Chondrocyte (in vitro differentiated cells): ENCODE measurements around the gene ZNF414. TPM values are rescaled to one million over a fixed set of nuclear protein-coding genes. Genes with fewer than 3 reads are reported as not detected.
"Not testable (repeated sequence)": the region's sequence is repeated elsewhere in the genome, so short reads cannot be mapped to it uniquely, and the experiment has no call there.

Experiments
- DNase-seq: peaks from one replicate; pipeline ENCODE4 v3.0.0; 2021; ENCODE audit warnings: mixed read lengths, low spot score
- H3K27ac Mint-ChIP-seq: one replicate; pipeline ENCODE4 v1.8.0; 2021; ENCODE audit warnings: mild to moderate bottlenecking, moderate library complexity, mixed read lengths; ENCODE audit not compliant: unreplicated experiment
- H3K27me3 Mint-ChIP-seq: 2 replicates; pipeline ENCODE4 v1.8.0; 2021; ENCODE audit warnings: low read depth, mixed read lengths
- H3K36me3 Mint-ChIP-seq: 2 replicates; pipeline ENCODE4 v1.8.0; 2021; ENCODE audit warnings: low read depth, mixed read lengths
- H3K4me1 Mint-ChIP-seq: 2 replicates; pipeline ENCODE4 v1.8.0; 2021; ENCODE audit warnings: low read depth, mild to moderate bottlenecking, mixed read lengths
- H3K4me3 Mint-ChIP-seq: one replicate; pipeline ENCODE4 v1.8.0; 2021; ENCODE audit warnings: mild to moderate bottlenecking, moderate library complexity, mixed read lengths; ENCODE audit not compliant: unreplicated experiment
- H3K9me3 Mint-ChIP-seq: 2 replicates; pipeline ENCODE4 v1.8.0; 2021; ENCODE audit warnings: low read depth, mixed read lengths
- total RNA-seq: library from RNA; stranded (reverse); gene quantifications from 3 replicates; pipeline ENCODE4 v1.2.1, GENCODE V29; 2021
- TF ChIP-seq, protein P1 (sequence below): fragments of 200-600 bp; sonication (generic); IDR thresholded peaks from 2 replicates; pipeline ENCODE4 v1.5.0; 2021; ENCODE audit warnings: antibody characterized with exemption, mild to moderate bottlenecking, moderate library complexity

ZNF414 gene
- total RNA-seq, 1 donor from 2014 or later: 26.8 TPM

GRCh38 chr19:8518536-8518935 is 4.6 kb upstream of the ZNF414 start:
- no peaks in the 10 kb centered on the region for H3K9me3 Mint-ChIP-seq
- H3K4me1 Mint-ChIP-seq: peaks cover 10% of the 10 kb centered on the region
- no peak overlapping the region for H3K4me3 Mint-ChIP-seq
- DNase-seq: no peak
- H3K27ac Mint-ChIP-seq: no peak overlapping the region
- TF ChIP-seq, protein P1, sequence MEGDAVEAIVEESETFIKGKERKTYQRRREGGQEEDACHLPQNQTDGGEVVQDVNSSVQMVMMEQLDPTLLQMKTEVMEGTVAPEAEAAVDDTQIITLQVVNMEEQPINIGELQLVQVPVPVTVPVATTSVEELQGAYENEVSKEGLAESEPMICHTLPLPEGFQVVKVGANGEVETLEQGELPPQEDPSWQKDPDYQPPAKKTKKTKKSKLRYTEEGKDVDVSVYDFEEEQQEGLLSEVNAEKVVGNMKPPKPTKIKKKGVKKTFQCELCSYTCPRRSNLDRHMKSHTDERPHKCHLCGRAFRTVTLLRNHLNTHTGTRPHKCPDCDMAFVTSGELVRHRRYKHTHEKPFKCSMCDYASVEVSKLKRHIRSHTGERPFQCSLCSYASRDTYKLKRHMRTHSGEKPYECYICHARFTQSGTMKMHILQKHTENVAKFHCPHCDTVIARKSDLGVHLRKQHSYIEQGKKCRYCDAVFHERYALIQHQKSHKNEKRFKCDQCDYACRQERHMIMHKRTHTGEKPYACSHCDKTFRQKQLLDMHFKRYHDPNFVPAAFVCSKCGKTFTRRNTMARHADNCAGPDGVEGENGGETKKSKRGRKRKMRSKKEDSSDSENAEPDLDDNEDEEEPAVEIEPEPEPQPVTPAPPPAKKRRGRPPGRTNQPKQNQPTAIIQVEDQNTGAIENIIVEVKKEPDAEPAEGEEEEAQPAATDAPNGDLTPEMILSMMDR: no peak
- no peaks in the 10 kb centered on the region for H3K27me3 Mint-ChIP-seq
- H3K36me3 Mint-ChIP-seq: no peaks in the 10 kb centered on the region

DNA sequence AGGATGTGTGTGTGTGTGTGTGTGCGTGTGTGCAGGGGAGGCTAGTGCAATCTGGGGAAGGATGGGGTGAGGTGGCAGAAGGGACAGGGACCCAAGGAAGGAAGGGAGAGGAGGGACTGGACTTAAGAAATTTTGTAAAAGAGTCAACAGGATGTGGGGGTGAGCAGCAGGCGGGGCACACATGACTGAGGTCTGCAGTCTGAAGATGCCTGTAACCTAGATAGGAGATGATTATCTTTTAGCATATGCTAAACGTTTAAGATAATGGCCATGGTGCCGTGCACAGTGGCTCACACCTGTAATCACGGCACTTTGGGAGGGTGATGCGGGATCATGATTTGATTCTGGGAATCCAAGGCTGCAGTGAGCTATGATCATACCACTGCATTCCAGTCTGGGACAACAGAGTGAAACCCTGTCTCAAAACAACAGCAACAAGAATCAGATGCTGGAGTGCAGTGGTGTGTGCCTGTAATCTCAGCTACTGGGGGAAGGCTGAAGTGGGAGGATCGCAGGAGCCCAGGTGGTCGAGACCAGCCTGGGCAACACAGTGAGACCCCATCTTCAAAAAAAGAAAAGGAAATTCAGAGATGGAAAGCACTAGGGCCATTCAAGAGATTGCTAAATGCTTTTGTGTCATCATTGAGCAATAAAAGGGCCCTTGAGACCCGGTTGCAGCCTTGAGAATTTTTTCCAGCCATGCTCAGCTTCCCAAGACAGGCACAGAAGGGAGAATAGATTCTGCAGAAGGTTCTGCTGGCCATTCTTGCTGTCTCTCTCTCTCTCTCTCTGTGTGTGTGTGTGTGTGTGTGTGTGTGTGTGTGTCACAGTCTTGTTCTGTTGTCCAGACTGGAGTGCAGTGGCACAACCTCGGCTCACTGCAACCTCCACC is 3.8 kb upstream of the ZNF414 start:
- Mint-ChIP-seq H3K36me3 (no peaks in the 10 kb centered on the region), H3K27ac (no peak overlapping the region), H3K4me3 (no peak overlapping the region)

DNA sequence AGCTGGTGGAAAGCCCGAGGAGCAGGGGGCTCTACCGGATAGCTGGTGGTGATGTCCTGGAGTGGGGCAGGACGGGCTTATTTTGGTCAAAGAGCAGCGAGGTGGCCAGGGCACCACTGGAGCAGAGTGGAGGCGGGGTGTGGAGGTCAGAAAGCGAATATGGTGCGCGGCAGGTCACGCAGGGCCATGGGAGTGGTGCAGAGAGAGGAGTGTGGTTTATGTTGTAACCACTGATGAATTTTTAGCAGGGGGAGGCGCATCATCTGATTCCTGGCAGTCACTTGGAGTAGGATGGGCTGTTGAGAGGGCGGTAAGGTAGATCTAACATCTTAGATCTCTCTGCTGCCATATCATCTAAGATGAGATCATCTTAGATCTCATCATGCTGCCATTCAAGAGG is 1.4 kb upstream of the ZNF414 start:
- no peaks in the 10 kb centered on the region for H3K36me3 Mint-ChIP-seq
- no peaks in the 10 kb centered on the region for H3K27me3 Mint-ChIP-seq
- DNase-seq: no peak
- H3K9me3 Mint-ChIP-seq: no peaks in the 10 kb centered on the region
- no peak overlapping the region for H3K27ac Mint-ChIP-seq
- no peak overlapping the region for H3K4me3 Mint-ChIP-seq
- H3K4me1 Mint-ChIP-seq: peaks cover 23% of the 10 kb centered on the region
- TF ChIP-seq, protein P1: no peak

More for the DNA sequence above, 3.8 kb upstream of the ZNF414 start:
- no peaks in the 10 kb centered on the region for H3K27me3 Mint-ChIP-seq
- no peaks in the 10 kb centered on the region for H3K9me3 Mint-ChIP-seq
- TF ChIP-seq, protein P1: no peak
- H3K4me1 Mint-ChIP-seq: peaks cover 15% of the 10 kb centered on the region
- no peak for DNase-seq

- not testable (repeated sequence) for H3K27me3 Mint-ChIP-seq, H3K9me3 Mint-ChIP-seq, H3K36me3 Mint-ChIP-seq, DNase-seq
- Mint-ChIP-seq H3K4me1 (peaks cover 23% of the 10 kb centered on the region), H3K27ac (peak overlapping the region; percentile 100), H3K4me3 (peak overlapping the region; percentile 90)
Observed at GRCh38 chr19:8514505-8515009, 590 bp upstream of the ZNF414 start.

- Mint-ChIP-seq H3K36me3 (no peaks in the 10 kb centered on the region), H3K4me3 (peak overlapping the region; percentile 90)
Observed at GRCh38 chr19:8513036-8513686, 806 bp downstream of the ZNF414 start.

More at GRCh38 chr19:8513036-8513686, 806 bp downstream of the ZNF414 start:
- no peaks in the 10 kb centered on the region for H3K9me3 Mint-ChIP-seq
- no peak for DNase-seq
- TF ChIP-seq, protein P1: peak; percentile 24
- peaks cover 23% of the 10 kb centered on the region for H3K4me1 Mint-ChIP-seq
- no peaks in the 10 kb centered on the region for H3K27me3 Mint-ChIP-seq
- peak overlapping the region; percentile 100 for H3K27ac Mint-ChIP-seq
